K562 (cell line): ENCODE results near the gene NLRP6. TPM values are rescaled to one million over a fixed set of nuclear protein-coding genes. Genes with fewer than 3 reads are reported as not detected.

Source experiments
- ATAC-seq: fragments of 200-7000 bp; cut with Tn5 transposase; 3 replicates; pipeline ENCODE4 v1.9.1; 2020; ENCODE audit warnings: moderate library complexity
- BruUV-seq: library from RNA; stranded (reverse); fragments of 400-500 nt; replicated peaks from 2 replicates; lab custom pipeline; 2021; lab: Mats Ljungman, UMichigan
- CTCF ChIA-PET: fragments of 300-600 bp; formaldehyde crosslinking; extraction: SDS; loops from one replicate; lab custom pipeline; 2021; ENCODE audit warnings: low intra/inter-chr PET ratio; lab: Yijun Ruan, JAX
- POLR2A ChIA-PET: fragments of 300-600, 350-650 bp; sonication (Branson Sonifier 250); formaldehyde crosslinking; extraction: SDS; loops from one replicate; lab custom pipeline; 2021; ENCODE audit warnings: antibody characterized with exemption, inconsistent platforms; lab: Yijun Ruan, JAX
- DNase-seq, 4 experiments: peaks; one replicate each; pipeline versions ENCODE4 v3.0.0 to v3.0.0-alpha.2; 2011 to 2018; ENCODE audit warnings: low spot score in 3 of 4, mixed read lengths in 3 of 4; ENCODE audit errors: extremely low read depth in 1 of 4
- FAIRE-seq: peaks from 2 replicates; lab custom pipeline; 2011; peaks lifted over from hg19 to GRCh38; lab: Jason Lieb, UNC
- H2AFZ ChIP-seq: 2 replicates; pipeline ENCODE4 v1.6.0; 2011; ENCODE audit warnings: low read depth, low read length, control low read depth, inconsistent platforms
- H3K27ac ChIP-seq: fragments of 200-600 bp; 3 replicates; pipeline ENCODE4 v1.8.0; 2011; ENCODE audit warnings: low read depth, mild to moderate bottlenecking, control low read depth, inconsistent platforms, low read length, moderate library complexity, mixed read lengths; ENCODE audit errors: extremely low read depth
- H3K27me3 ChIP-seq, 2 experiments: fragments of 300-600 bp in 1 of 2; 2 replicates in 1 of 2; 3 replicates in 1 of 2; pipeline versions ENCODE4 v1.6.0 to v1.8.0; 2011; ENCODE audit warnings: inconsistent platforms in 2 of 2, low read length in 2 of 2, mild to moderate bottlenecking in 1 of 2, mixed read lengths in 1 of 2, moderate library complexity in 1 of 2; ENCODE audit not compliant: control insufficient read depth in 2 of 2, insufficient read depth in 2 of 2
- H3K36me3 ChIP-seq: fragments of 300-600 bp; 3 replicates; pipeline ENCODE4 v1.8.0; 2011; ENCODE audit warnings: mild to moderate bottlenecking, low read length, inconsistent platforms; ENCODE audit not compliant: control insufficient read depth, insufficient read depth
- H3K4me1 ChIP-seq, 2 experiments: fragments of 200-600 bp in 1 of 2; replicated peaks in 1 of 2; 2 replicates in 1 of 2; 3 replicates in 1 of 2; pipeline versions ENCODE4 v1.5.1 to v1.8.0; 2011; ENCODE audit warnings: inconsistent platforms in 2 of 2, low read length in 2 of 2, mild to moderate bottlenecking in 1 of 2, mixed read lengths in 1 of 2, moderate library complexity in 1 of 2; ENCODE audit not compliant: control insufficient read depth in 2 of 2, insufficient read depth in 2 of 2
- H3K4me2 ChIP-seq: 2 replicates; pipeline ENCODE4 v1.6.1; 2011; ENCODE audit warnings: low read length, control low read depth, inconsistent platforms, mixed read lengths; ENCODE audit not compliant: insufficient read depth
- H3K4me3 ChIP-seq: fragments of 200-600 bp; sonication (generic), shearing (Covaris generic); 2 replicates; pipeline ENCODE4 v1.5.1; 2016; ENCODE audit warnings: control low read depth, inconsistent platforms
- H3K79me2 ChIP-seq: fragments of 200-600 bp; 3 replicates; pipeline ENCODE4 v1.8.0; 2011; ENCODE audit warnings: low read length, inconsistent platforms; ENCODE audit not compliant: control insufficient read depth, insufficient read depth
- H3K9ac ChIP-seq, 2 experiments: 2 replicates each; pipeline versions ENCODE4 v1.6.0 to v1.6.1; 2011; ENCODE audit warnings: low read depth in 2 of 2, low read length in 2 of 2, control low read depth in 1 of 2, inconsistent platforms in 1 of 2, mild to moderate bottlenecking in 1 of 2, mixed read lengths in 1 of 2; ENCODE audit not compliant: insufficient read depth in 1 of 2
- H3K9me1 ChIP-seq: one replicate; pipeline ENCODE4 v1.6.0; 2011; ENCODE audit warnings: inconsistent platforms, mild to moderate bottlenecking, low read length, moderate library complexity; ENCODE audit not compliant: control insufficient read depth, insufficient read depth
- H3K9me3 ChIP-seq: replicated peaks from 2 replicates; pipeline ENCODE4 v1.5.1; 2011; ENCODE audit warnings: low read depth, low read length, inconsistent platforms; ENCODE audit not compliant: control insufficient read depth, insufficient read depth
- H4K20me1 ChIP-seq: replicated peaks from 2 replicates; pipeline ENCODE4 v1.6.1; 2011; ENCODE audit warnings: low read length, inconsistent platforms, mixed read lengths; ENCODE audit not compliant: control insufficient read depth, insufficient read depth
- BCOR ChIP-seq: fragments of 450-650 bp; IDR thresholded peaks from 2 replicates; pipeline ENCODE4 v1.6.1; 2016
- BRD4 ChIP-seq: fragments of 200-600 bp; sonication (generic); IDR thresholded peaks from 2 replicates; pipeline ENCODE4 v1.6.1; 2017; ENCODE audit warnings: inconsistent platforms
- CREB5 ChIP-seq: fragments of 250-450 bp; sonication (Bioruptor Pico); IDR thresholded peaks from 2 replicates; pipeline ENCODE4 v1.5.0; 2020; ENCODE audit warnings: mild to moderate bottlenecking
- GATA2 ChIP-seq: sonication (generic); formaldehyde crosslinking; IDR thresholded peaks from 2 replicates; pipeline ENCODE4 v1.4.0; 2020; ENCODE audit warnings: mild to moderate bottlenecking, missing genetic modification reagents
- HBP1 ChIP-seq: fragments of 450-650 bp; formaldehyde crosslinking; IDR thresholded peaks from 2 replicates; pipeline ENCODE4 v1.4.0; 2022; ENCODE audit warnings: missing genetic modification characterization
- IRF1 ChIP-seq: sonication (generic); formaldehyde crosslinking; IDR thresholded peaks from 2 replicates; pipeline ENCODE4 v1.8.0; 2022; ENCODE audit warnings: missing genetic modification reagents, mild to moderate bottlenecking, borderline replicate concordance
- KDM1A ChIP-seq, 2 experiments: fragments of 450-650 bp; IDR thresholded peaks; 2 replicates each; pipeline ENCODE4 v1.6.1; 2016; ENCODE audit warnings: mild to moderate bottlenecking in 2 of 2
- NFRKB ChIP-seq: fragments of 450-650 bp; IDR thresholded peaks from 2 replicates; pipeline ENCODE4 v1.6.1; 2016; ENCODE audit warnings: low read depth
- TCF7L2 ChIP-seq: fragments of 150-350 bp; IDR thresholded peaks from 2 replicates; pipeline ENCODE4 v1.6.1; 2016; ENCODE audit warnings: low read depth, mild to moderate bottlenecking, low read length, moderate library complexity
- TOE1 ChIP-seq, 2 experiments: fragments of 450-650 bp in 1 of 2; sonication (generic) in 1 of 2; formaldehyde crosslinking in 1 of 2; IDR thresholded peaks; 2 replicates each; pipeline versions ENCODE4 v1.7.1 to v1.8.0; 2016 to 2022; ENCODE audit warnings: borderline replicate concordance in 2 of 2, mild to moderate bottlenecking in 2 of 2, antibody characterized with exemption in 1 of 2, inconsistent platforms in 1 of 2, low read depth in 1 of 2, missing genetic modification reagents in 1 of 2, moderate library complexity in 1 of 2
- ZBTB33 ChIP-seq: sonication (generic); formaldehyde crosslinking; IDR thresholded peaks from 2 replicates; pipeline ENCODE4 v1.8.1; 2023; ENCODE audit warnings: mild to moderate bottlenecking, missing genetic modification reagents
- ZNF253 ChIP-seq: fragments of 250-450 bp; sonication (Bioruptor Pico); conservative IDR thresholded peaks from 2 replicates; pipeline ENCODE4 v1.6.1; 2021; ENCODE audit warnings: mild to moderate bottlenecking
- ZNF449 ChIP-seq: fragments of 250-450 bp; sonication (Bioruptor Pico); IDR thresholded peaks from 2 replicates; pipeline ENCODE4 v1.8.0; 2022; ENCODE audit warnings: moderate library complexity, mild to moderate bottlenecking, inconsistent platforms
- ZNF507 ChIP-seq: conservative IDR thresholded peaks from 2 replicates; pipeline ENCODE4 v1.6.1; 2017; ENCODE audit warnings: missing genetic modification characterization, missing compliant biosample characterization
- ZNF778 ChIP-seq: fragments of 450-650 bp; formaldehyde crosslinking; IDR thresholded peaks from 2 replicates; pipeline ENCODE4 v1.4.0; 2020; ENCODE audit warnings: mild to moderate bottlenecking, moderate library complexity
- WGBS: fragments of 100-300 bp; shearing (Covaris generic); methylation state at CpG from one replicate; pipeline ENCODE4 v1.1.6; 2016; ENCODE audit warnings: low coverage, mixed read lengths; ENCODE audit not compliant: insufficient coverage; ENCODE audit errors: missing lambda C conversion rate; 5-methylcytosine and 5-hydroxymethylcytosine counted together
- in situ Hi-C: fragments of 300-500 bp; cut with MboI; formaldehyde crosslinking; loops from 4 replicates; pipeline ENCODE4 v1.15.0; 2018; ENCODE audit warnings: inconsistent platforms, mixed read lengths
- intact Hi-C: fragments of 100-400 bp; cut with micrococcal nuclease; formaldehyde crosslinking; loops from 2 replicates; pipeline ENCODE4 v1.14.2; 2022
- polyA plus RNA-seq, 8 experiments: library from polyadenylated mRNA; depleted of rRNA in 4 of 8; stranded (reverse) in 5 of 8; unstranded in 3 of 8; fragments of >200 nt; fragmentation: Nextera tagmentation in 2 of 8; fragmentation: Illumina TruSeq in 1 of 8; extraction: Ambion mirVana in 2 of 8; extraction: Trizol in 1 of 8; gene quantifications; 2 replicates each; pipeline versions ENCODE4 v1.2.1 to v1.2.3, GENCODE V29; 2011 to 2014; ENCODE audit warnings: inconsistent platforms in 1 of 8, missing spikeins in 1 of 8
- total RNA-seq, 7 experiments: library from RNA; depleted of rRNA in 6 of 7; stranded (reverse); fragments of >200 nt in 6 of 7; fragmentation: Illumina TruSeq in 2 of 7; extraction: Trizol in 2 of 7; gene quantifications; 2 replicates each; pipeline versions ENCODE4 v1.2.1 to v1.2.3, GENCODE V29; 2011 to 2021; ENCODE audit warnings: low replicate concordance in 1 of 7

Gene NLRP6
- total and polyA plus RNA-seq, 9 of the 15 experiments (the other 6 are each of a cell fraction or from before 2014, with no cell fraction given) = 0.03 to 0.18 (median 0.15) TPM; not detected in 5

GRCh38 chr11:267491-267994 lies 10.7 kb upstream of the NLRP6 start:
- peak overlapping the region; percentile 43 for H3K4me3 ChIP-seq
- BruUV-seq = no TSS peak
- no peaks in the 10 kb centered on the region for H3K27me3 ChIP-seq
- H3K27ac ChIP-seq = peak overlapping the region; percentile 93
- H3K79me2 ChIP-seq = peaks cover 10% of the 10 kb centered on the region; the same call in 1 of the 3 replicates
- peak overlapping the region; percentile 84 to 91 for H3K9ac ChIP-seq
- FAIRE-seq (peak; percentile 6), ATAC-seq (peak; percentile 56), DNase-seq (peak; percentile 68 to 75 (median 71))
- ChIA-PET POLR2A (interaction anchor here (0.5 to 3.4 kb wide), 10 partner anchors 10 to 426 kb away, joined by 3 to 14 read pairs (median 5); partner anchors contain the start of gene NLRP6), CTCF (no interaction called here)
- peaks cover 19 to 31% of the 10 kb centered on the region in 2 experiments; a peak in 4 of 5 replicates for H3K4me1 ChIP-seq
- peak overlapping the region; percentile 95 for H2AFZ ChIP-seq
- H3K36me3 ChIP-seq = no peaks in the 10 kb centered on the region
- 17% methylated on average over 14 of the region's 18 CpGs for WGBS
- H3K9me1 ChIP-seq = no peaks in the 10 kb centered on the region
- H3K4me2 ChIP-seq = peak overlapping the region; percentile 94
- in situ Hi-C loops = no loop called here
- no peaks in the 10 kb centered on the region for H4K20me1 ChIP-seq
- H3K9me3 ChIP-seq = peaks cover 8% of the 10 kb centered on the region
- intact Hi-C loops = loop anchor here (5.0 kb wide), 2 partner anchors 45 to 85 kb away; partner anchors contain the start of gene IFITM1
- no peak for TF ChIP-seq KDM1A (IDR thresholded peaks at IDR 0.05)
- no peak for TF ChIP-seq TCF7L2
- TF ChIP-seq HBP1 = no peak
- peak; percentile 30 for TF ChIP-seq NFRKB
- TF ChIP-seq IRF1 (CRISPR knock-in tag) = no peak
- TF ChIP-seq ZNF778 = no peak
- TF ChIP-seq GATA2 (CRISPR knock-in tag) = no peak
- TF ChIP-seq TOE1 (IDR thresholded peaks at IDR 0.05; ENCODE audit: borderline replicate concordance) = no peak
- TF ChIP-seq TOE1 (CRISPR knock-in tag; IDR thresholded peaks at IDR 0.05; ENCODE audit: borderline replicate concordance, low read depth) = no peak
- no peak for TF ChIP-seq CREB5
- TF ChIP-seq ZNF449 (CRISPR knock-in tag) = no peak
- TF ChIP-seq BRD4 = no peak
- no peak for TF ChIP-seq BCOR
- no peak for TF ChIP-seq ZBTB33 (CRISPR knock-in tag)
- TF ChIP-seq ZNF507 (tag) = no peak
- TF ChIP-seq ZNF253 = no peak
